ENCODE data around the gene UMOD. TPM values are rescaled to one million over a fixed set of nuclear protein-coding genes. Genes with fewer than 3 reads are reported as not detected.

UMOD gene
- polyA plus RNA-seq, 3 donors = not detected

GRCh38 chr16:20332411-20332810, 20.1 kb downstream of the UMOD start:
- H3K27me3 ChIP-seq (ENCODE audit: control insufficient read depth in 2 of 2, insufficient read depth in 2 of 2, low read length in 2 of 2) = no peaks in the 10 kb centered on the region
- Mint-ChIP-seq H3K9me3 (peaks cover 0 to 5% (median 0%) of the 10 kb centered on the region in 7 donors), H3K4me1 (no peaks in the 10 kb centered on the region), H3K27me3 (ENCODE audit: low read depth in 3 of 3) (peaks cover 0 to 9% (median 7%) of the 10 kb centered on the region in 3 donors), H3K36me3 (no peaks in the 10 kb centered on the region), H3K4me3 (no peak overlapping the region), H3K27ac (no peak overlapping the region)
- no peaks in the 10 kb centered on the region for H4K20me1 ChIP-seq (ENCODE audit: insufficient read depth, low read length)
- intact Hi-C loops (cut with micrococcal nuclease) = no loop called here
- no peak overlapping the region for H2AFZ ChIP-seq (ENCODE audit: insufficient read depth, low read depth, low read length, poor library complexity, severe bottlenecking)
- no peaks in the 10 kb centered on the region for H3K4me1 ChIP-seq (ENCODE audit: control insufficient read depth in 1 of 2, insufficient read depth in 2 of 2, low read length in 2 of 2)
- no peak overlapping the region for H3K4me3 ChIP-seq (replicated peaks in 1 of 3; ENCODE audit: low read depth in 2 of 3, low read length in 3 of 3)
- H3K79me2 ChIP-seq (ENCODE audit: insufficient read depth, low read length) = no peaks in the 10 kb centered on the region
- H3K9ac ChIP-seq (ENCODE audit: insufficient read depth, low read length, poor library complexity, severe bottlenecking) = no peak overlapping the region
- TF ChIP-seq CTCF (IDR thresholded peaks at IDR 0.05) = no peak
- H3K4me2 ChIP-seq (replicated peaks; ENCODE audit: extremely low read depth, low read length, poor library complexity, severe bottlenecking) = no peak overlapping the region
- H3K36me3 ChIP-seq (replicated peaks in 1 of 2; ENCODE audit: control insufficient read depth in 1 of 2, insufficient read depth in 2 of 2, low read length in 2 of 2) = no peaks in the 10 kb centered on the region
- no peak for DNase-seq
- WGBS (ENCODE audit: insufficient coverage) = 94% methylated on average over 7 of the region's 8 CpGs
- H3K9me3 ChIP-seq (replicated peaks in 1 of 2; ENCODE audit: control insufficient read depth in 1 of 2, insufficient read depth in 1 of 2, low read length in 2 of 2) = no peaks in the 10 kb centered on the region
- H3K27ac ChIP-seq (ENCODE audit: low read depth in 1 of 2, low read length in 2 of 2) = no peak overlapping the region

GRCh38 chr16:20331635-20332034, 20.9 kb downstream of the UMOD start:
- Histone ChIP-seq H2AFZ (ENCODE audit: insufficient read depth, low read depth, low read length, poor library complexity, severe bottlenecking) (no peak overlapping the region), H3K9ac (ENCODE audit: insufficient read depth, low read length, poor library complexity, severe bottlenecking) (no peak overlapping the region), H3K27ac (ENCODE audit: low read depth in 1 of 2, low read length in 2 of 2) (no peak overlapping the region), H3K79me2 (ENCODE audit: insufficient read depth, low read length) (no peaks in the 10 kb centered on the region), H3K4me2 (replicated peaks; ENCODE audit: extremely low read depth, low read length, poor library complexity, severe bottlenecking) (no peak overlapping the region), H3K36me3 (replicated peaks in 1 of 2; ENCODE audit: control insufficient read depth in 1 of 2, insufficient read depth in 2 of 2, low read length in 2 of 2) (no peaks in the 10 kb centered on the region), H3K27me3 (ENCODE audit: control insufficient read depth in 2 of 2, insufficient read depth in 2 of 2, low read length in 2 of 2) (no peaks in the 10 kb centered on the region), H4K20me1 (ENCODE audit: insufficient read depth, low read length) (no peaks in the 10 kb centered on the region), H3K4me3 (replicated peaks in 1 of 3; ENCODE audit: low read depth in 2 of 3, low read length in 3 of 3) (no peak overlapping the region), H3K4me1 (ENCODE audit: control insufficient read depth in 1 of 2, insufficient read depth in 2 of 2, low read length in 2 of 2) (no peaks in the 10 kb centered on the region), H3K9me3 (replicated peaks in 1 of 2; ENCODE audit: control insufficient read depth in 1 of 2, insufficient read depth in 1 of 2, low read length in 2 of 2) (no peaks in the 10 kb centered on the region)
- Mint-ChIP-seq H3K27me3 (ENCODE audit: low read depth in 3 of 3) (peaks cover 0 to 9% (median 7%) of the 10 kb centered on the region in 3 donors), H3K9me3 (peaks cover 0 to 5% (median 0%) of the 10 kb centered on the region in 7 donors), H3K27ac (no peak overlapping the region), H3K4me3 (no peak overlapping the region), H3K36me3 (no peaks in the 10 kb centered on the region), H3K4me1 (no peaks in the 10 kb centered on the region)
- no peak for TF ChIP-seq CTCF (IDR thresholded peaks at IDR 0.05)
- WGBS (ENCODE audit: insufficient coverage) = 67% methylated on average over 1 of the region's 5 CpGs
- no peak for DNase-seq
- intact Hi-C loops (cut with micrococcal nuclease) = no loop called here
